ENCODE results near the gene GPA33.
"Not testable (repeated sequence)": the region's sequence is repeated elsewhere in the genome, so short reads cannot be mapped to it uniquely, and the experiment has no call there.

Gene GPA33

DNA sequence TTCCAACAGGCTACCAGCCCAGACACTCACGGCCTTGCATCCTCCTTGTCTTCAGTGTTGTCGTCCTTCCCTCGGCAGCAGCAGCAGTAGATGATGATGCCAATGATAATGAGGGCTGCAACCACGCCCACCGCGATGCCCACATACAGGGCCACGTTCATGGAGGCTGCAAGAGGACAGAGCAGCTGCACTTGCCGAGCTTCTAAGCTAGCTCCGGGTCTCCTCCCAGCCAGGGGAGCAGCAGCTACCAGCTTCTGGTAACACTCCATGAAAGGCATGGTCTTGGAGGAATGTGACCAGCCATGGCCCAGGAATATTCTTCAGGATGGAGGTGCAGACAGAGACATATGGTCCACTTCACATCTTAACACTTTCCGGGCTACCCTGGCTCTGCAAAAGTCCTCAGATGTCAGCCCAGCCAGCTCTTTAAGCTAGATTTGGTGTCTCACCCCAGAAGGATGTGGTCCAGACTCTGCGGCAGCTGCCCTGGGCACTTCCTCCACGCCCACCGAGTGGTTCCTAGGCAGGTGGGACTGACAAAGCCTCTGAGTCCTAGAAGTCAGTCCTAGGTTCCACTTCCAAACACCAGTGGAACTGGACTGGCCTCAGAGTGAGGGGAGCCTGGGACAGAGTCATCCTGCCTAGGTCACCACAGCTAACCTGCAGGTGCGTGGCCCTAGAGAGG, 35.1 kb downstream of the GPA33 start:
- no peak for DNase-seq

DNA sequence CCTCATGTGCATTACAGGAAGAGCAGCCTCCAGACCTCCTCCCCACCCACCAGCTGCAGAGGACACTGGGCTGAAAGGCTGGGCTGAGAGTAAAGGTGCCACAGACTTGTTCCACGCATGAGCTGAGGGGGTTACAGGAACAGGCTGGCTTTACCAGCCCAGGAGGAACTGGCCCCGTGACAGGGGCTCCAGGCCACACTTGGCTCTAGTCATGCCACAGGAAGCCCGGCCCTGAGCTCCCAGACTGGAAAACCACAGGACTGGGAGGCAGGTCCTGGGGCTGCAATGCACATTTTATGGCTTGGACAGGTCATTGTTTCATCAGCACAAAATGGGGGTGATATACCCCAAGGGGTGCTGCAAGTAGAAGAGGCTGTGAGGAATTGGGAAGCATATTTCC, 35.6 kb downstream of the GPA33 start:
- DNase-seq, result no peak

DNA sequence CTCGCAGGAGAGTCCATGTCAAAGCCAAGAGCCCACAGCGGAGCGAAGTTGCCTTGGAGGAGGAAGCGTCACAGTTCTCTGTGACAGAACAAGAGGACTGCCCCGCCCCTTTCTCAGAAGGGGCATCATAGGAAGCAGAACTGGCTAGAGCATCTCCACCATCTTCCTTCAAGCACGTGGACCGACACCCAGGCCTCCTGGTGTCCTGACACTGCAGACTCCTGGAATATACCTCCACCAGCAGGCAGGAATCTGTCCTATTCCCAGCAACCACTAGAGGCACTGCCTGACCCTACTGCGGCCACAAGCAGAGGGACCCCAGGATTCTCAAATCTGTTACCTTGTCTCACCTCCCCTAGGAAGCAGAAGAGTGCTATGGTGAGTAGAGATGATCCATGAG, 37.8 kb downstream of the GPA33 start:
- no peak for DNase-seq

DNA sequence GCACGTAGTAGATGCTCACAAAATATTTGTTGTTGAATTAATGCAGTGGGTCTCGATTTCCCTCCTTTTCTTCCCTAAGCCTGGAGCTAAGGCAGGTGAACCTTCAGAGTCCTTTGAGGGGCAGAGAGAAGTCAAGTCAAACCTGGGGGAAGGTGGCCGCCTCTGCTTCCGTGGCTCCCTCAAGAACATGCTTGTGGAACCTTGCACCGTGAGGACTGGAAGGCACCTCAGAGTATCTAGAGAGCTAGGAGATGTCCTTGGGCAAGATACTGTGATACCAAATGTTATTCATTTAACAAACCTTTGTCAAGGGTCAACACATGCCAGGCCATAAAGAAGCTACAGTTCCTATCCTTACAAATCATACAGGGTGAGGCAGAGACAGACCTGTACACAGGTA, 38.3 kb downstream of the GPA33 start:
- DNase-seq, result no peak

DNA sequence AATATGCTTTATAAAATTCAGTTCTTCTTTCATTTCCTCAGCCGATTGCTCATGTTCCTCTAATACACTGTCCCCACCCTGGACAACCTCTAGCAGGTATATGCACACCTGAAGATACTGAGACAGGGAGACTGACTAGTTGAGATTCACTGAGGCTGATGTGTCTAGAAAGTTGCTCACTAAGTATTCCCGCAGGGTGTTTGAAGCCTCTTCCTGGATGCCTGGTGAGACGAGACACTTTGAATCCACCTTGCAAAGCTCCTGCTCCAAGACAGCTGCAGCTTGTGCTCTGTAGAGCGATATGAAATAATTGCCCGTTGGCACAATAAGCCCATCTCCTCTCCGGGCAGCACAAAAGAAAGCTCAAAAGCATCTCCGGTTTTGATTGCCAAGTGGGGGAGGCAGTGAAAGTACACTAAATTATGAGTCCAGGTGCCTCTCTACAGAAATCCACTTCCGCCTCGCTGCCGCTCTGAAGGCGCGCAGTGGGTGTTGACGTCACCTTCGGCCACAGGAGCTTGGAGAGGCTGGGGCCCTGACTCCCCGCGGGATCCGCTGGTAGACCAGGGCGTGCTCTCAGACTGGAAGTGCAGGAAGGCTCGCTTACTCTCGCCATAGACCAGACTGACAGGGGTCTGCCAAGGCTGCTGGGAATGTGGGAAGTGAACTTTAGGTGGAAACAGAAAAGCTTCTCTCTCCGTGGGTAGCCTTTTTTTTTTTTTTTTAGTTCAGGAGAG, 46.3 kb downstream of the GPA33 start:
- DNase-seq, result peak; percentile 26

- no peak for DNase-seq
These were observed 56.5 kb downstream of the GPA33 start for GRCh38 chr1:167033646-167034045.

GRCh38 chr1:167029553-167029952, 60.6 kb downstream of the GPA33 start:
- DNase-seq, result not testable (repeated sequence)

DNA sequence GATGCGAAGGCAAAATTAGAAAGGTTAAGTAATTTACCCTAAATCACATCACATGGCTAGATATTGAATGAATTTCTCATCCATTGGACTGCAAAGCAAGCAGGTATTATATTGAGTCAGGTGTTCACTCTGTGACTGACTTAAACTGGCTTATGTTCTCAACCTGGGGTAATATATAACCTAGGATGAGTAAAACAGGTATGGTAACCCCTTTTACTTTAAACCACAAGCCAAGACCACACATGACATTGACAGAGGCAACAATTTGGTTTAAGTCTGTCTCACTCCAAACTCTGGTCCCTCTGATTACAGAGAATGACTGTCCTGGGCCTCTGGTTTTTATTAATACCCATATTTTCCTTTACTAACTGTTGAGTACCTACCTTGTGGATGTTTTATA, 67.8 kb downstream of the GPA33 start:
- DNase-seq, result no peak

DNA sequence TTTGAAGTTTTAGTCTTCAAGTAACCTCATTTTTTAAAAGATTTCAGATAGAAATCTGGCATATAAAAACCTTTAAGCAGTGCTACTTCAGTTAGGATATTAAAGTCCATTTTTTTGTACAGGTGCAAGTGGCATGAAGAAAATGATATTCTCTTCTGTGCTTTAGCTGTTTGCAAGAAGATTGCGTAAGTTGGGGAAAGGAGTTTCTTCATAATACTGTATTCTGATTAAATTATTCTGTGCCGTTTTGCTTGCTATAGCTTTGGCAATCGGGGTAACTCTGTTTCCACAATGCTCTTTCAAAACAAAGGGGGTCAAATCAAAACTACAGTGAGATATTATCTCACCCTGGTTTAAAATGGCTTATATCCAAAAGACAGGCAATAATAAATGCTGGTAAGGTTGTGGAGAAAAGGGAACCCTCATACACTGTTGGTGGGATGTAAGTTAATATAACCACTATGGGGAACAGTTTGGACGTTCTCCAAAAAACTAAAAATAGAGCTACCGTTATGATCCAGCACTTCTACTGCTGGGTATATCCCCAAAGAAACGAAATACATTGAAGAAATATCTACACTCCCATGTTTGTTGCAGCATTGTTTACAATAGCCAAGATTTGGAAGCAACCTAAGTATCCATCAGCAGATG, 74.0 kb downstream of the GPA33 start:
- DNase-seq, result no peak

DNA sequence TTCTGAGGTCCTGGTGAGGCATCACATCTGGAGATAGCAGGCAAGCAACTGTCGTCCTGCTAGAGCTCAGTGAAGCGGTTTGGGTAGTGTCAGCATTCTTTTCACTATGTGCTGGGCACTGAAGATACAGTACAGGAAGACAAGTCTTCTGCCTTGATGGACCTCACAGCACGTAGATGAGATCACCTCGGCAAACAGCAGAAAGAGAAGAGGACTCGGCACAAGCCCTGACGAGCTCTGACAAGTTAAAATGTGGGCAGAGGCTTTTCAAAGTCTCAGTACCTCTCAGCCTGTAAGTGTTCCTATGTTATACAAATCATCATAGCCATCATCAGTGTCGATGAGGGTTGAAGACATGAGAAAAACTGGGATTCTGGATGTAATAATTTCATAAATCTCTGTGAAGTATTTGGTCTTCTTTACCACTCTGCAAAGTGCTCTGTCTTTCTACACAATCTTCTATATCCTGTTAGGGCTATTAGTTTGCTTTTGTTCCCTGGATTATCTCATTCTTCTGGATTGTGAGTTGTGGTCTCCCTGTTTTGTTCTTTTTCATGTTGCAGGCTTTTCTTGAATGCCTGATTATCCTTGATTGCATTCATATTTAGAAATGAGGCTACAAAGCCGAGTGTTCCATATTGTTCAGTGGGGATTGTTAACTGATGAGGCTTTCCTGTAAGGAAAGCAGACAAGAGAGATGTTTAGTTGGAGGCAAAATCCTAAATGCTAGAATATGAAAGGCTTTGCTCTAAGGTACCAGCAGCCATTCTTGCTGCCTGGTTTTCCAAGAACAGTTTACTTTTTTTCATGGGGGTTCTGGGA, 76.9 kb downstream of the GPA33 start:
- no peak for DNase-seq

DNA sequence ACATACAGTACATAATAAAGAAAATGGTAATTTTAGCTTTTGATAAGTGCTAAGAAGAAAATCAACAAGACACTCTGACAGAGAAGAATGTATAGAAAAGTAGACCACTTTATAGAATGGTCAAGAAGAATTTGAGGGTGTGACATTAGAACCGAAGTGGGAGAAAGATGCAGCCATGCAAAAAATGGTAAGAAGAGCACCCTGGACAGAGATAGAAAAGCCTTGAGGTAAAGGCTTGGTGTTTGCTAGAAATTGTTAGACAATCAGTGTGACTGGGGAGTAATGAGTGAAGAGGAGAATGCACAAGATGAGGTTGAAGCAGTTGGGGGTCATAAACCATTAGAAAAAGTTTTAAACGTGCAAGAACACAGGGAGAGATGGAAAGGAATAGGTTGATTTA, 77.6 kb downstream of the GPA33 start:
- no peak for DNase-seq

- no peak for DNase-seq
These were observed 78.5 kb downstream of the GPA33 start for GRCh38 chr1:167011560-167012191.

GRCh38 chr1:167003711-167004110, 86.5 kb downstream of the GPA33 start:
- DNase-seq, result no peak
